Right ventricle myocardium superior (tissue), 1 donor: ENCODE measurements around the gene WNT4. TPM values are rescaled to one million over a fixed set of nuclear protein-coding genes. Genes with fewer than 3 reads are reported as not detected.
"Not testable (repeated sequence)": the region's sequence is repeated elsewhere in the genome, so short reads cannot be mapped to it uniquely, and the experiment has no call there.

Experiments
- ATAC-seq: fragments of 200-7000 bp; cut with Tn5 transposase; one replicate; pipeline ENCODE4 v1.9.1; 2020; ENCODE audit warnings: mild to moderate bottlenecking; ENCODE audit not compliant: poor library complexity
- DNase-seq: peaks from one replicate; pipeline ENCODE4 v3.0.0-alpha.2; 2020
- intact Hi-C: fragments of 100-400 bp; cut with DNase I; formaldehyde crosslinking; loops from one replicate; pipeline ENCODE4 v1.11.2; 2022
- total RNA-seq: library from RNA; stranded (reverse); fragmentation: NEBNext Ultra II Directional; extraction: Animal tissue kit (Norgen Biotek cat#: 25700); gene quantifications from one replicate; pipeline ENCODE4 v1.2.1, GENCODE V29; 2021
- donor health status: DM: no; HTN: yes; CAD: no; lungs with severe emphysema.

The WNT4 gene
- total RNA-seq, 1 donor from 2014 or later: not detected

DNA sequence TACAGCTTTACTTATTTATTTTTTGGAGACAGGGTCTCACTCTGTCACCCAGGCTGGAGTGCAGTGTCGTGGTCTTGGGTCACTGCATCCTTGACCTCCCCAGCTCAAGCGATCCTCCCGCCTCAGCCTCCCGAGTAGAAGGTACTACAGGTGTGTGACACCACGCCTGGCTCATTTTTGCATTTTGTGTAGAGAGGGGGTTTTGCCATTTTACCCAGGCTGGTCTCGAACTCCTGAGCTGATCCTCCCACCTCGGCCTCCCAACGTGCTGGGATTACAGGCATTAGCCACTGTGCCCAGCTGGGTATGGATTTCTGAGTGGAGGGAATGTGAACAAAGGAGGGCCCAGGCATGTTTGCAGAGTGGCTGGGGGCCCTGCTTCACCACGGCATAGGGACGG lies 44.1 kb downstream of the WNT4 start:
- intact Hi-C loops: no loop called here
- DNase-seq (no peak), ATAC-seq (no peak)

DNA sequence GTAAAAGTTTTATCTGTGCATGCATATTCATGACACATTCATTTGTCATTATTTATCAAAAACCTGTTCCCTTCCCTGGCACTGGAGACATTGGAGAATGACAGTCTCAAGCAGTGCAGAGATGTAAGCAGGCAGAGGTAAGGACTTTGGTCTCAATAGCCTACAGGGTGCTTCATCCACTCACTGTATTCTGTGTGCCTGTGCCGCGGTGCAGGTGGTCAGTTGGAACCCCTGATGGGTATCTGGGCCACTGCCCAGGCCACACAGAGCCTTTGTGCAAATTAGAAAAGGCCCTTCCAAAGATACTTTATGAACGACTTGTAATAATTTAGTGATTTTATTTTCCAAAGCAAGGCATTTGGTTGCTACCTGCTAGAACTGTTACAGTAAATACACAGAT lies 46.4 kb downstream of the WNT4 start:
- DNase-seq (no peak), ATAC-seq (no peak)
- intact Hi-C loops: no loop called here

DNA sequence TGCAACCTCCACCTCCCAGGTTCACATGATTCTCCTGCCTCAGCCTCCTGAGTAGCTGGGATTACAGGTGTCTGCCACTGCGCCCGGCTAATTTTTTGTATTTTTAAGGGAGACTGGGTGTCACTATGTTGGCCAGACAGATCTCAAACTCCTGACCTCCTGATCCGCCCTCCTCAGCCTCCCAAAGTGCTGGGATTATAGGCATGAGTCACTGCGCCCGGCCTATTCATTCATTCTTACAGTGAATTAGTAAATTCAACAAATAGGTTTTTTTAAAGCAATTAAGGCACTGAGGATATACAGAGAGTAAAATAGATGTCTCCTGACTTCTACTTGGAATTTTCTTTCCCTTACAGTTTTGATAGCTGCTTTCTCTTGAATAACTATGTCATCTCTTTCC lies 46.9 kb downstream of the WNT4 start:
- ATAC-seq: no peak
- DNase-seq: no peak
- intact Hi-C loops: no loop called here

DNA sequence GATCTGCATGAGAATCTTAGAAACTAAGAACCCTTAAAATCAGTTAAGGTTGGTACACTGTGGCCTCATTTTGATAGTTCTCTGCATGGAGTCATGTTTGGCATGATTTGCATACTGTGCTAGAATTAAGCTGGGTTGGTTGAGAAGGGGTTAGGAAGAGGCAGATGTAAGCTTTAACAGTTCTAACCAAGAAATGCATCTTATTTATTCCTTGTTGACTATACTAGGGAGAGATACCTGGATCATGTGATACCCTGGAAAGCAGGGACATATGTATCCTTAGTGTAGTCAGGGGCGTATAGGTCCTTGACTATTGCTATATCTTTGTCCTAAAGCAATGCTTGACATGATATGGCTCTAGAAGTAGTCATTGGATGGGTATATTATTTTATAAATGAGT lies 49.4 kb downstream of the WNT4 start:
- ATAC-seq: no peak
- DNase-seq: no peak
- intact Hi-C loops: no loop called here

DNA sequence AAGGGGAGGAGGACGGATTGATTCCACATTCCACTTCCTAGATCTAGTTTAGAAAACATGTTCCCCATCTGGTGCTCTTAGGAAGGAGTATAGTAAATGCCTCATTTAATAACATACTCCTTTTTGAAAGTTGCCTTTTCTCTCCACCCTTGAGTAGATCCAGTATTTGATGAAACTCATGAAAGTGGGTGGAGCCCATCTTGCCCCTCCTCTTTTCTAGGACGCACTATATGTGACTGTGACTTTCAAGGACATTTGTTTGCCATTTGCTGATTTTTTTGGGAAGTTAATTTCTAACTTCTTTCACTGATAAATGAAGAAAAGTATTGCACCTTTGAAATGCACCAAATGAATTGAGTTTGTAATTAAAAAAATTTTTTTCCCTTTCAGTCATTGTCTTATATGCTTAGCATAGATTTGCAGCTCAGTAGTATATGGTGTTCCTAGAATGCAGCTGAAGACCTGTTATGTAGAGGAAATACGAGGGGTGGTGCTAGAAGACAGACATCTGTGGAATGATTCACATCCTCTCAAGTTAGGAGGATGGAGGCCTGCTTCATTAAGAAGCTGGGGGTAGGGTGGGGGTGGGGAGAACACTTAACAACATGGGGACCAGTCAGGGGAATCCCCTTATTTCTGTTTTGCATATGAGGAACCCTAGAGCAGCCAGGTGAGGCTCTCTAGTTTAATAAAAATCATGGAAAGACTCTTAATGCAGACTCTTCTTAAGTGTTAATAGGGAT lies 50.7 kb downstream of the WNT4 start:
- intact Hi-C loops, ATAC-seq, DNase-seq: not testable (repeated sequence)

DNA sequence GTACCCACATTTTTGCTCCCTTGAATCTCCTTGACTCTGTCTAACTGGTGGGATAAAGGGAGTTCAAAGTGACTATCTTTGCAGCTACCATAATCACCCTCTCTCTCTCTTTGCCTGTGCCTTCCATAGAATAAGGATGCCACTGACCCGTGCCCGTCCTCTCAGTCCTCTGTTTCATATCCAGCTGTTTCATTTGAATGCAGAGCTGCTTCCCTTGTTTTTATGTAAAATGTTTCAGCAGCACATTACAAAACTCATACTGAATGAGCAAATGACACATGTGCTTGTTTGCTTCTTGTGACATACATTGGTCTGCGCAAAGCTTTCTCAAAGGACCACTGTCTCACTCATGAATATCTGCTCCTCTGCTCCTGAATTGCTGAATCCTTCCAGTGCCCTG lies 52.0 kb downstream of the WNT4 start:
- no peak for DNase-seq
- ATAC-seq: no peak
- intact Hi-C loops: no loop called here

DNA sequence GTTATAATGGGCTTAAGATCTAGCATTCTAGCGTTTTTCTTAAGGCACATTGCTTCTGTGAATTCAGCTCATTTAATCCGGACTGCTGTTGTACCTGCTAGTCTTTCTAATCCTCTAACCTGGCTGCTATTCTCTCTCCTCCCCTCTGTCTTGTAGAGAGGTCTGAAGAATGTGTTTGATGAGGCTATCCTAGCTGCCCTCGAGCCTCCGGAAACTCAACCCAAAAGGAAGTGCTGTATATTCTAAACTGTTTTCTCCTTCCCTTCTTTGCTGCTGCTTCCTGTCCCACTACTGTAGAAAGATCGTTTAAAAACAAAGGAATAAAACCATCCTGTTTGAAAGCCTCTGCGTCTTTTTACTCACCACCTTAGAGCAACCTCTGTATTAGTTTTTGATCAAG lies 53.1 kb downstream of the WNT4 start:
- ATAC-seq (no peak), DNase-seq (no peak)
- intact Hi-C loops: no loop called here

DNA sequence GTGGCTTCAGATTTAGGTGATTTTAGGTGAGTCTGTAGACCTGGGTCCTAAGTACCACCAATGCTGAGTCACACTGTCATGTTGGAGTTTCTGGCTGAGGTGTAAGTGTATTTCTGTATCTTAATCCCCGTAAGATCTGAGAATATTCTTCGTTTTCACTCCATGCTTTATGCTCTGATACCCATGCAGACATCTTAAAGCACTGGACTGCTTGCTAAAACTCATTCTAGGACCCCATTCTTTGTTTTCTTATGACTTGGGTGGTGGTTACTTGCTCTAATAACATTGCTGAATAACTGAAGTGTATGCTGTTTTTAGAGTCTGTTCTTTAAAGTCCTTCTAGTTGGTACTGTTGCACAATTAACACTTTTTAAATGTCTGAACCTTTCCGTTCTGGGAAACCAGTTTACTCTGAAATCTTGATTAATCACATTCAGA lies 53.7 kb downstream of the WNT4 start:
- ATAC-seq: peak; percentile 27
- intact Hi-C loops: no loop called here
- no peak for DNase-seq

DNA sequence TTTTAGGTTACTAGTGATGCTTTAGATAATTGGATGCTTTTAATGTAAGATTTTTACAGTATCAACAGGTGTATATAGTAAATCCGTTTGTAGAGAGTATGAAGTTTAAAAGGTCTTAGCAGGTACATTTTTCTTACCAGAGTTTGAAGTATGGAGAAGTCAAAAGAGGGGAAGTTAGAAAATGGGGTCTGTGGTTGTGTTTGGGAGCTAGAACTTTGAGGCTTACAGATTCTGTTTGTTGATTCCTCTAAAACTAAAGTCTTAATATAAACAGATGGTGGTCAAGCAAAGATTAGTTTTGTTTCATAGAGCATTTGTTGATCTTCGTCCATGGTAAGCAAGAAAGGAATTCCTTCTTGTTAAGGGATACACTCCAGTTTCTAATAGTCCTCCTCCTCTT lies 54.6 kb downstream of the WNT4 start:
- DNase-seq (no peak), ATAC-seq (no peak)
- intact Hi-C loops: no loop called here

DNA sequence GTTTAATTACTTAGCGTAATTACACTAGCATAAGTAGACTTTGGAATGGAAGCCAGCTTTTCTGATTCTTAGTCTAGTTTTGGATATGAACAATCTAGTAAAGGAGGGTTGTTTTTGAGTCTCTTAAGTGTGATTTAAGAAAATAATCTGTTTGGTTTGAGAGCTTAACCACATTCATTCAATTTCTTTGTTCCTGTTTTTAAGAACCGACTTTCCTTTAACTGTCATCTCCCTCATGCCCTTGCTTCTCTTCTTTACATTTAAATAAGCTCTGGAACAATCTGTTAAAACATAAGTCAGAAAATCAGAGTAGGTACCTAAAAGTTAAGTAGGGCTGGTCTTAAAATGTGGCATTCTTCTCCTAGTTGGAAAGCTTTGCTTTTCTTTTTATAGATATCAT lies 62.7 kb downstream of the WNT4 start:
- ATAC-seq (no peak), DNase-seq (no peak)
- intact Hi-C loops: no loop called here

DNA sequence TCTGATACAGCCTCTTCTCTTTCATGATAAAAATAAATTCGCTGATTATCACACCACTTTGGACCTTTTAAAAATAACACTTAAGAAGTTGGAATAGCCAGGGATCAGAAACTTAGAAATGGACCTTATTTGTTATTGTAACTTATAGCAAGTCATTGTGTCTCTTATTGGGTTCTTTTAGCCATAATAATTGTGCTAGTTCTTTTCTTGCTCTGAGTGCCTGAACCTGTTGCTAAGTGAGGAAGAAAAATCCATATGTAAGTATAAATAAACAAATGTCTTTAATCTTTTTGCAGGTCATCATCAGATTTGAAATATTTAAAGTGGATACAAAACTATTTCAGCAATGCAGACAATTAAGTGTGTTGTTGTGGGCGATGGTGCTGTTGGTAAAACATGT lies 64.8 kb downstream of the WNT4 start:
- intact Hi-C loops: no loop called here
- ATAC-seq (no peak), DNase-seq (no peak)

DNA sequence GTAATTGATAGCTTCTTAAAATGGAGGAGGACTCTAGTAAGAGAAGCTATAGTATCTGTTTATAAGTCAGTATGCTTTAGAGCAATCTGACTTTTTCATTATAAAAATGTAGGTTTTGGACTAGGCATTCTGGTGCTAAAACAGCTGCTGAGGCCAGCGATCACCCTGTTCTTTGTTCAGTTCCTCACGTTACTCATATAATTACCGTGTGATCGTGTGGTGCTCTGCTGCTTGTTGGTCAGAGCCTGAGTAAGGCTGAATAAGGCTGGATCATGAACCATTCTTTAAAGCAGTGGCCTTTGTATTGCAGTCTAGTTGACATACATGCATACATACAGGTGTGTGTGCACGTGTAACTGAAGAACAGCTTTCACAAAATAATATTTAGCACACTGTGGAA lies 65.2 kb downstream of the WNT4 start:
- intact Hi-C loops: no loop called here
- ATAC-seq (no peak), DNase-seq (no peak)

DNA sequence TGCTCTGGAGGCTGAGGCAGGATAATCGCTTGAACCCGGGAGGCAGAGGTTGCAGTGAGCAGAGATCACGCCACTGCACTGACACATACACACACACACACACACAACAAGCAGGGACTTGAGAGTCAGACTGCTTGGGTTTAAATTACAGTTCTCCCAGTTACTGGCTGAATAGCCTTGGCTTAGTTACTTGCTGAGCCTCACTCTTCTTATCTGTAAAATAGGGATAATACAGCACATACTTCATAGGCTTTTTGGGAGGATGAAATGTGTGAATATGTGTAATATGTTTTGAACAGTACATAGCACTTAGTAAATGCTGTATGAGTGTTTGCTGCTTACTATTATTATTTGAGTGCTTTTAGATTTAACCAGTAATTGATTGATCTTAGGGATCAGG lies 66.6 kb downstream of the WNT4 start:
- DNase-seq: no peak
- ATAC-seq: no peak
- intact Hi-C loops: no loop called here

DNA sequence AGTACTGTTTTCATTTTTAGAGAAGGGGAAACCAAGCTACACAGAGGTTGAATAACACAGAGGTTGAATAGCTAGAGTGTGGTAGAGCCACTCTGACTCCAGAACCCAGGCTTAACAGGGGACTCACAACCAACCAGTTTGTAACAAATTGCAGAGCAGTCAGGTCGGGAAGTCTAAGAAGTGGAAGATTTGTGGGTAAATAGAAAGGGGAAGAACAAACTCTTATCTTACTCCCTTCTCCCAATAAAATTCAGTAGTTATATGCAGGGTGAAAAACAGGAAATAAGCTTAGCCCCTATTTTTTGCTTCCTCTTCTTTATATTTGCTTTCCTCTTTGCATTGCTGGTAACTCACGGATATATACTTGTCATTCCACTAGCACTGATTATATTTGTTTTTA lies 67.2 kb downstream of the WNT4 start:
- peak; percentile 17 for ATAC-seq
- intact Hi-C loops: no loop called here
- DNase-seq: no peak

DNA sequence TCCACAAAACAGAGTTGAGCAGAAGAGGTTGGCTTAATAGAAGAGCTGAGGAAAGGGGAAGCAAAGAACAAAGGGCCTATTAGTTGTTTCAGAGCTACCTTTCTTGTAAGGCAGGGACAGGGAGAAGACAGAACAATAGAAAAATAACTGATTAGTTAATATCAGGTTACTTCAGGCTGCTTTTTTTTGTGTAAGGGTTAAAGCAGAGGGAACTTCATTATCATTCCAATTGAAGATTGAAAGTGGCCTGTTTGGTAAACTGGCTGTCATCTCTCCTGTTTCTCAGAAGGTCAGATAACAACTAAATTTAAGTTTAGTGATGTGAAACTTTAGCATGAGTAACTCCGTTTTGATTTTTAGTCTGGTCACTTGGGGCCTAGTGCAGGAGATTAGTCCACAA lies 68.1 kb downstream of the WNT4 start:
- intact Hi-C loops: no loop called here
- DNase-seq (no peak), ATAC-seq (no peak)

DNA sequence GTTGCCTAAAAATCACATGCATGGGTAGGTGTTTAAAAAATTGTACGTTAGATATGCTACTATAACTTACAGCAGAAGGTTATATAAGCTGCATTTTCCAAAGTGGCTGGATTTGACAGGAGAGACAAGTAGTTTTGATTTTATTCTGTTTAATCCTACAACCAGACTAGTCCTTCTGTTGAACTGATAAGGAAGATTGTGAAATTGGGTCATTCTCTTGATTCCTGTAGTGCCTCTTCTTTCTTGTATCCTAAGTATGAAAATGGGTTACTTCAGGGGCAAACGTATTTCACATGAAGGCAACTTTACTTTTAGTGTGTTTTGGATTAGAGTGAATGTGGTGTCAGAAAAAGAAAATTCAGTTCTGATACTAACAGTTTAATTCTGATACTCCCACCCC lies 71.4 kb downstream of the WNT4 start:
- no peak for ATAC-seq
- intact Hi-C loops: no loop called here

More for the DNA sequence above, 71.4 kb downstream of the WNT4 start:
- no peak for DNase-seq

Other genes with a start within 250 kb of the WNT4 start
- 263 TPM for gene HSPG2, start 205.8 kb downstream of the WNT4 start, total RNA-seq
- not detected for gene CELA3B, start 166.1 kb downstream of the WNT4 start, total RNA-seq
- not detected for gene CELA3A, start 141.4 kb downstream of the WNT4 start, total RNA-seq
- 137 TPM for gene CDC42, start 90.4 kb downstream of the WNT4 start, total RNA-seq